ENCODE data around the gene PLCD4. TPM values are rescaled to one million over a fixed set of nuclear protein-coding genes. Genes with fewer than 3 reads are reported as not detected.

PLCD4 gene
- total RNA-seq (ENCODE audit: low replicate concordance): 2.9 and 4.0 TPM in 2 replicates

DNA sequence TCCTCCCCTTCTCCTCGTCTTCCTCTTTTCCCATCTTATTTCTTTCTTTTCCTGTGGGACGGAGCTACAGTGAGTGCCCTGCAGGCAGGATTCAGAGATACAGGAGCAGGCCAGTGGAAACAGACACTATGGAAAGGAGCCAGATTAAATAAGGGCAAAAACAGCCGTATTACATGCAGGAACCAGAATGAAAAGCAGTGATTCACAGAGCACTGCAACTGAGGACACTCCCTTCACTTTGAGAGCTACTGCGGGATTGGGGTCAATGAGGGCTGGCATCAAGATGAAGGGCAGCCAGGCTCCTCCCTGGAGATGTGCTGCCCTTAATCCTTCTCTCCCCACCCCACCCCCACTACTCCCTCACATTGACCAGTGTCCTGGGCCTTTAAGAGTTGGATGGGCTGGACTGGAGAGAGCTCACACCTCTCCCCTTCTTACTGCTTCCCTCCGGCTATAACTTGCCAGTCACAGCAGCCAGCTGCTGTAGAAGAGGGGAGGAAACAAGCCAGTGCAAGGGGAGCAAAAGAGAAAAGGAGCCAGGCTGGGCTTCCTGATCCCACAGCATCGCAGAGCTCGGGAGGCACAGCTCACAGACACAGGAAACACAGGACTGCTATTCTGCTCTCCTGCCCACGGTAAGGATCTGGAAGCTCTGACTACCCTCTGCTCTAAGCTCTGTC lies at the start of gene PLCD4:
Gene PLCD4 (plus strand): TSS at position 464 of the 680 bp plus-strand sequence. CDS start 7,841 bp downstream, outside the sequence.

DNA sequence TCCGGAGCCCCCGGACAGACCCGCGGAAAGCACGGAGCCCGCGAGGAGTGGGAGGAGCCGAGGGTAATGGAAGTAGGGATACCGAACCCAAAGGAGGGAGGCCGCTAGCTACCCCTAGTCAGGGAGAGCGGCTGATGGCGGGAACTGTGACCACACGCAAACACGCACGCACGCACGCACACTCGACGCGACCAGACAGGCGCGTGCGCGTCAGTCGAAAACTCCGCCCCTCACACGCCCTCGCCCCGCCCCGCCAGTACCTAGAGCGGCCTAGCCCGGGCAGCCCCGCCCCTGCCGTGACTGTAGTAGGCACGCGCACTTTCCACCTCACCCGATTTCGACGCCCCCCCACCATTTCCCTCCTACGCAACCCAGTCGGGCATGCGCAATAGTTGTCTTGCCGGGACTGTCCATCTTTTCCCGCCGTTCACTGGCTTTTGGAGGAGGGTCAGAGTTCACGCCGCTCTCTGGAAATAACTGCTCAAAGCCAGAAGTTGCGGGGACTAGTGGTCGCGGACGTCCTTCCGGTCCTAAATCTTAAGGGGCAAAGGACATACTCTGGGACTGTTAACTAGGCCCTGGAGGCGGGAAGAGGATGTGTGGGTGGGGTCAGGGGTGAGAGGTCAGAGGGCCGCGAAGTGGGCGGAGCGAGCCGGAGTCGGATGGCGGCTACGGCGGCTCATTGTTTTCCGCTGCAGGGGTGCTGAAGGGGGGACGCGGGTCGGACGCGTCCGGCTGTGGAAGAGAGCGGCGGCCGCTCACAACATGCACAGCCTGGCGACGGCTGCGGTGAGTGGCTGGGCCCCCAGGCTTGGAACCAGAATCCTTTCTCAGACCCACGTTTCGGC lies 39.3 kb upstream of the PLCD4 start, which contains the start of the genes CNOT9 and USP37:
Gene CNOT9 (plus strand): TSS at position 650 of the 848 bp plus-strand sequence. CDS start 116 bp downstream, at position 766.
Gene USP37 (minus strand): TSS at position 162 of the 848 bp plus-strand sequence. CDS start 9,698 bp downstream, outside the sequence.

DNA sequence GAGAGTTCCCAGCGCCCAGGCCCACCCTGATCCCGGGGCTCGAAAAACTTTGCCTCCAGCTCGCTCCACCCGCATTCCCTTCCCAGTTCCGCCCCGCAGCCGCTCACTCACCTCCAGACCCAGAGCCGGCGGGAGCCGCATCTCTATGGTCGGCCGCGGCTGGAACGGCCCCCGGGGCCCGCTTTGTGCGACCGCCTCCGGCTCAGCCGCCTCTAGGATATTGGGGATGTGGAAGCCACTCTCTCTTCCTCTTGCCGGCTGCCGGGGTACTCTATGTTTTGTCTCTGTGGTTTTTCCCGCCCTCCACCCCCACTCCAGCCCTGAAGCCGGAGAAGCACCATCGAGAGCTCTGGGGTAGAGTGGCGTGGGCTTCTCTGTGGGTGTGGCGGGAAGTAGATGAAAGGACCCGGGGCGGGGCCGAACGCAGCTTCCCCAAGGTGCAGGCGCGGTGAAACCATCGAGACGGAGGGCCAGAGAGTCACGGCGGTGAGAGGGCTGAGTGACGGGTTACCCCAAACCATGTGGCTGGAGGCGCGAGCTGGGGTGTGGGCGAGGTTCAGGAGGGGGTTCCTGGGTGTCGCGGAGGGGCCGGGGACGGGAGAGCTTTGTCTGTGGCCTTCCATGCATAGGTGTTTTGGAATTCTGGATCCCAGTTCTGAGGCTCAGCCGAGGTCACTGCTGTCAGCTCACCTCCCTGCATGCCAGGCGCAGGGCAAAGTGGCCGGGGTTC lies 51.7 kb downstream of the PLCD4 start, which contains the start of the genes BCS1L and ZNF142:
Gene BCS1L (plus strand): TSS at position 426 of the 730 bp plus-strand sequence. CDS start 1,305 bp downstream, outside the sequence.
Gene ZNF142 (minus strand): TSS at position 366 of the 730 bp plus-strand sequence. CDS start 3,194 bp downstream, outside the sequence.

DNA sequence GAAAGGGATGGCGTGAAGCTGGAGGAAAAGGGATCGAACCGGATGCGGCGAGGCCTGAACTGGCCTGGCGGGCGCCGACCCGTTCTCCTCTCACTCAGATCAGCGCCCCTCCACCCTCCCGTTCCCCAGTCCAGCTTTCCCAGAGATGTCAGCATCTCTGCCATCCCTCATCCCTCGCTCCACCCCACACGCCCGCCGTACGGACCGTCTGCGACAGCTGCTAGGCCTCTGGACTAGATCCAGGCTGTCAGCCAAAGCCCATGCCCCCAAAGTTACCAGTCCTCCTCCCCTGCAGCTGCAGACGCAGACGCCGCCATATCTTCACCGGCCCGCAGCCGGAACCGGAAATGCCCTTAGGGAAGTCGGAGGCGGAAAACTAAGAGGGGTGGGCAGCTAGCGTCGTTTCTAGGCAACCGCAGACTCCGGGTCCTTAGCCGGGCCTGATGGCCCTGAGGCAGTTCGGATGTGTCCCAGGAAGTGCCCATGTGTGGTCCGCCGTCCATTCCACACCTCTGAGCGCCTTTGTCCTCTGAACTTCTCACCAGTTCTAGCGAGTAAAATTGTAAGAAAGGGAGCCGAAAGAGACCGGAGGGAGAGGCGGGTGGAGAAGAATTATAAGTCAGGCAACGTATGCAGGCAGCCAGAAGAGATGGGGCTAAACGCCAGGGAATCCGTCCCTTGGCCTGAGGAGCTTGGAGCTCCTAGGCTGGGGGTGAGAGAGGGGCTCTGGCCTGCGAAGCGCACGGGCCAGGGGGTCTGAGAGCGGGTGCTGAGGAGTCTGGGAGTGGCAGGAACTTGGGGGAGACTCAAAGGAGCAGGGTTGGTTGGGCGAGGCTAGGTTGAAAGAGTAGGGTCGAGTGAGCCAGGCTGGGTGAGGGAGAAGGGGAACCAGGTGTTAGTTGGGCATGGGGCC lies 64.2 kb downstream of the PLCD4 start, which contains the start of the genes RNF25 and STK36:
Gene RNF25 (minus strand): TSS at position 349 of the 913 bp plus-strand sequence. CDS start 32 bp downstream, at position 317.
Gene STK36 (plus strand): TSS at position 433 of the 913 bp plus-strand sequence. CDS start 744 bp downstream, outside the sequence.

Other genes with a start within 250 kb of the PLCD4 start
- gene SLC11A1, start 225.6 kb upstream of the PLCD4 start, total RNA-seq (ENCODE audit: low replicate concordance): 0.12 and 0.15 TPM in 2 replicates
- gene CTDSP1, start 208.0 kb upstream of the PLCD4 start, total RNA-seq (ENCODE audit: low replicate concordance): 36.2 TPM in 2 replicates
- under 0.01 TPM in 1 of 2 replicates, not detected in the other for gene VIL1, start 188.8 kb upstream of the PLCD4 start, total RNA-seq (ENCODE audit: low replicate concordance)
- gene USP37, start 39.5 kb upstream of the PLCD4 start, total RNA-seq (ENCODE audit: low replicate concordance): 7.3 and 7.7 TPM in 2 replicates
- 21.6 and 31.3 TPM in 2 replicates for gene CNOT9, start 39.1 kb upstream of the PLCD4 start, total RNA-seq (ENCODE audit: low replicate concordance)
- gene ZNF142, start 51.7 kb downstream of the PLCD4 start, total RNA-seq (ENCODE audit: low replicate concordance): 2.1 and 5.7 TPM in 2 replicates
- gene BCS1L, start 51.8 kb downstream of the PLCD4 start, total RNA-seq (ENCODE audit: low replicate concordance): 24.1 and 34.0 TPM in 2 replicates
- 30.5 and 31.3 TPM in 2 replicates for gene RNF25, start 64.1 kb downstream of the PLCD4 start, total RNA-seq (ENCODE audit: low replicate concordance)
- 10.4 and 34.3 TPM in 2 replicates for gene STK36, start 64.2 kb downstream of the PLCD4 start, total RNA-seq (ENCODE audit: low replicate concordance)
- 4.8 and 5.6 TPM in 2 replicates for gene TTLL4, start 102.9 kb downstream of the PLCD4 start, total RNA-seq (ENCODE audit: low replicate concordance)
- 5.3 and 25.6 TPM in 2 replicates for gene CYP27A1, start 174.2 kb downstream of the PLCD4 start, total RNA-seq (ENCODE audit: low replicate concordance)
- 4.1 TPM in 1 of 2 replicates, not detected in the other for gene PRKAG3, start 223.9 kb downstream of the PLCD4 start, total RNA-seq (ENCODE audit: low replicate concordance)